Measurements from ENCODE around the gene IFNA7. TPM values are rescaled to one million over a fixed set of nuclear protein-coding genes. Genes with fewer than 3 reads are reported as not detected.

IFNA7 gene
- total RNA-seq, 1 experiment from 2014 or later = not detected

Other genes with a start within 250 kb of the IFNA7 start
- gene HACD4, start 170.6 kb downstream of the IFNA7 start, total RNA-seq (2014; rRNA removed; shearing (Covaris generic); ENCODE audit: low replicate concordance) = 3.8 and 6.7 TPM in 2 replicates
- 0.81 and 4.1 TPM in 2 replicates for gene IFNB1, start 124.3 kb downstream of the IFNA7 start, total RNA-seq (2014; rRNA removed; shearing (Covaris generic); ENCODE audit: low replicate concordance)
- gene IFNW1, start 60.4 kb downstream of the IFNA7 start, total RNA-seq (2014; rRNA removed; shearing (Covaris generic); ENCODE audit: low replicate concordance) = not detected in 2 replicates
- gene IFNA21, start 35.5 kb downstream of the IFNA7 start, total RNA-seq (2014; rRNA removed; shearing (Covaris generic); ENCODE audit: low replicate concordance) = not detected in 2 replicates
- not detected in 2 replicates for gene IFNA4, start 14.6 kb downstream of the IFNA7 start, total RNA-seq (2014; rRNA removed; shearing (Covaris generic); ENCODE audit: low replicate concordance)
- not detected in 2 replicates for gene IFNA10, start 4.9 kb upstream of the IFNA7 start, total RNA-seq (2014; rRNA removed; shearing (Covaris generic); ENCODE audit: low replicate concordance)
- not detected in 2 replicates for gene IFNA16, start 15.1 kb upstream of the IFNA7 start, total RNA-seq (2014; rRNA removed; shearing (Covaris generic); ENCODE audit: low replicate concordance)
- gene IFNA17, start 26.0 kb upstream of the IFNA7 start, total RNA-seq (2014; rRNA removed; shearing (Covaris generic); ENCODE audit: low replicate concordance) = not detected in 2 replicates
- not detected in 2 replicates for gene IFNA14, start 37.8 kb upstream of the IFNA7 start, total RNA-seq (2014; rRNA removed; shearing (Covaris generic); ENCODE audit: low replicate concordance)
- gene IFNA5, start 103.1 kb upstream of the IFNA7 start, total RNA-seq (2014; rRNA removed; shearing (Covaris generic); ENCODE audit: low replicate concordance) = not detected in 2 replicates
- 46.6 and 58.6 TPM in 2 replicates for gene KLHL9, start 133.2 kb upstream of the IFNA7 start, total RNA-seq (2014; rRNA removed; shearing (Covaris generic); ENCODE audit: low replicate concordance)
- gene IFNA6, start 148.7 kb upstream of the IFNA7 start, total RNA-seq (2014; rRNA removed; shearing (Covaris generic); ENCODE audit: low replicate concordance) = not detected in 2 replicates
- not detected in 2 replicates for gene IFNA13, start 165.9 kb upstream of the IFNA7 start, total RNA-seq (2014; rRNA removed; shearing (Covaris generic); ENCODE audit: low replicate concordance)
- gene IFNA2, start 183.2 kb upstream of the IFNA7 start, total RNA-seq (2014; rRNA removed; shearing (Covaris generic); ENCODE audit: low replicate concordance) = not detected in 2 replicates
- gene IFNA8, start 206.9 kb upstream of the IFNA7 start, total RNA-seq (2014; rRNA removed; shearing (Covaris generic); ENCODE audit: low replicate concordance) = not detected in 2 replicates
- gene IFNA1, start 238.2 kb upstream of the IFNA7 start, total RNA-seq (2014; rRNA removed; shearing (Covaris generic); ENCODE audit: low replicate concordance) = not detected in 2 replicates